Stimulated activated naive CD8-positive, alpha-beta T cell treated with anti-CD3 and anti-CD28 coated beads, Interleukin-15, Interleukin-2, amounts not matched to agents 100 ng/mL and 50 ng/mL, for 24 hours (primary cell): ENCODE measurements around the gene TRPT1.

Source experiments
- H3K27ac Mint-ChIP-seq: one replicate; pipeline ENCODE4 v1.8.0; 2021; ENCODE audit warnings: mild to moderate bottlenecking, mixed read lengths
- H3K27me3 Mint-ChIP-seq: one replicate; pipeline ENCODE4 v1.8.0; 2021; ENCODE audit warnings: mixed read lengths
- H3K36me3 Mint-ChIP-seq: one replicate; pipeline ENCODE4 v1.8.0; 2021; ENCODE audit warnings: low read depth, mixed read lengths
- H3K4me1 Mint-ChIP-seq: one replicate; pipeline ENCODE4 v1.8.0; 2021; ENCODE audit warnings: low read depth, mixed read lengths
- H3K4me3 Mint-ChIP-seq: one replicate; pipeline ENCODE4 v1.8.0; 2021; ENCODE audit warnings: mild to moderate bottlenecking, mixed read lengths
- H3K9me3 Mint-ChIP-seq: one replicate; pipeline ENCODE4 v1.8.0; 2021; ENCODE audit warnings: mixed read lengths

Gene TRPT1

GRCh38 chr11:64219354-64219684 is 6.7 kb downstream of the TRPT1 start:
- no peaks in the 10 kb centered on the region for H3K9me3 Mint-ChIP-seq
- H3K27ac Mint-ChIP-seq = no peak overlapping the region
- H3K4me3 Mint-ChIP-seq = no peak overlapping the region
- H3K4me1 Mint-ChIP-seq = peaks cover 17% of the 10 kb centered on the region
- peaks cover 32% of the 10 kb centered on the region for H3K36me3 Mint-ChIP-seq
- H3K27me3 Mint-ChIP-seq = no peaks in the 10 kb centered on the region

GRCh38 chr11:64218628-64219353 is 7.2 kb downstream of the TRPT1 start:
- Mint-ChIP-seq H3K27ac (peak overlapping the region; percentile 61), H3K4me1 (peaks cover 22% of the 10 kb centered on the region)

GRCh38 chr11:64216879-64217278 is 9.1 kb downstream of the TRPT1 start:
- Mint-ChIP-seq H3K9me3 (no peaks in the 10 kb centered on the region), H3K4me1 (peaks cover 36% of the 10 kb centered on the region), H3K27me3 (no peaks in the 10 kb centered on the region), H3K27ac (no peak overlapping the region), H3K4me3 (no peak overlapping the region), H3K36me3 (peaks cover 48% of the 10 kb centered on the region)

More at GRCh38 chr11:64218628-64219353, 7.2 kb downstream of the TRPT1 start:
- H3K36me3 Mint-ChIP-seq = peaks cover 34% of the 10 kb centered on the region
- no peaks in the 10 kb centered on the region for H3K9me3 Mint-ChIP-seq
- no peak overlapping the region for H3K4me3 Mint-ChIP-seq
- H3K27me3 Mint-ChIP-seq = no peaks in the 10 kb centered on the region

- Mint-ChIP-seq H3K36me3 (peaks cover 64% of the 10 kb centered on the region), H3K4me1 (peaks cover 57% of the 10 kb centered on the region), H3K27me3 (no peaks in the 10 kb centered on the region), H3K9me3 (no peaks in the 10 kb centered on the region), H3K27ac (no peak overlapping the region), H3K4me3 (no peak overlapping the region)
Observed at GRCh38 chr11:64211181-64211872, 14.7 kb downstream of the TRPT1 start.

- Mint-ChIP-seq H3K36me3 (peaks cover 72% of the 10 kb centered on the region), H3K4me3 (no peak overlapping the region), H3K27me3 (no peaks in the 10 kb centered on the region), H3K27ac (peak overlapping the region; percentile 14), H3K9me3 (no peaks in the 10 kb centered on the region), H3K4me1 (peaks cover 63% of the 10 kb centered on the region)
Observed at GRCh38 chr11:64210301-64211020, 15.5 kb downstream of the TRPT1 start.

GRCh38 chr11:64209563-64209843 is 16.5 kb downstream of the TRPT1 start:
- no peaks in the 10 kb centered on the region for H3K27me3 Mint-ChIP-seq
- H3K36me3 Mint-ChIP-seq = peaks cover 69% of the 10 kb centered on the region
- peak overlapping the region; percentile 94 for H3K4me3 Mint-ChIP-seq
- no peaks in the 10 kb centered on the region for H3K9me3 Mint-ChIP-seq
- no peak overlapping the region for H3K27ac Mint-ChIP-seq
- H3K4me1 Mint-ChIP-seq = peaks cover 60% of the 10 kb centered on the region

- peaks cover 60% of the 10 kb centered on the region for H3K4me1 Mint-ChIP-seq
- H3K36me3 Mint-ChIP-seq = peaks cover 69% of the 10 kb centered on the region
- peak overlapping the region; percentile 94 for H3K4me3 Mint-ChIP-seq
- H3K27me3 Mint-ChIP-seq = no peaks in the 10 kb centered on the region
- no peaks in the 10 kb centered on the region for H3K9me3 Mint-ChIP-seq
- peak overlapping the region; percentile 96 for H3K27ac Mint-ChIP-seq
Observed at GRCh38 chr11:64208796-64209562, 17.0 kb downstream of the TRPT1 start.

DNA sequence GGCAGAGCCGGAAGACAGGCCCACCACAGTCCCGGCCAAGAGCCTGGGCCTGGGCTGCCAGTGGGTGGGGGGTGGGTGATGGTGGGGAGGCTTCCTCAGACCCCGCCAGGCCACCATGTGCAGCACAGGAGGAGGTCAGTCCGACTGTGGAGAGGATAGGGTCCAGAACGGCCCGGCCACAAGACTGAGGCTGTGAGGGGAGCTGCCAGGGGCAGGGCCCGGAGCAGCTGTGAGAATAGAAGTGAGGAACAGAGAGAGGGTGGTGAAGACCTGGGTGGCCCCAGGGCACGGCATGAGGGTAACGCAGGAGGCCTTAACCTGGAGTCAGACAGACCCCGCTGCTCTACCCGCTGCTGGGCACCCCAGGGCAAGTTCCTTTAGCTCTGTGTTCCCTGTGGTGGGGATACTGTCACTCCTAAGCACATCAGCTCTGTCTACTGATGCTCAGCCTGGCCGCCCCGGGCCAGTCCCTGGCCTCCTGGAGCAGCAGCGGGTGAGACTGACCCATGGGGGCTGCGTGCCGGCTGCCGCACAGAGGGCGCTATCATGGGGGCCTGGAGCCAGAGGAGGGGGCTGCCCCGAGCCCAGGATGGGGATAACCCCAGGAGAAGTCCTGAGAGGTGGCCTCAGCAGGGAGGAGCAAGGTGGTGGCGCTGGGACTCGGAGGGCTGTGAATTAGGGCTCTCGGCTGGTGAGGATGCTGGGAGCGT is 17.7 kb downstream of the TRPT1 start:
- no peaks in the 10 kb centered on the region for H3K27me3 Mint-ChIP-seq
- H3K9me3 Mint-ChIP-seq = no peaks in the 10 kb centered on the region
- H3K4me1 Mint-ChIP-seq = peaks cover 61% of the 10 kb centered on the region
- peak overlapping the region; percentile 96 for H3K27ac Mint-ChIP-seq
- peaks cover 72% of the 10 kb centered on the region for H3K36me3 Mint-ChIP-seq
- H3K4me3 Mint-ChIP-seq = peak overlapping the region; percentile 94

DNA sequence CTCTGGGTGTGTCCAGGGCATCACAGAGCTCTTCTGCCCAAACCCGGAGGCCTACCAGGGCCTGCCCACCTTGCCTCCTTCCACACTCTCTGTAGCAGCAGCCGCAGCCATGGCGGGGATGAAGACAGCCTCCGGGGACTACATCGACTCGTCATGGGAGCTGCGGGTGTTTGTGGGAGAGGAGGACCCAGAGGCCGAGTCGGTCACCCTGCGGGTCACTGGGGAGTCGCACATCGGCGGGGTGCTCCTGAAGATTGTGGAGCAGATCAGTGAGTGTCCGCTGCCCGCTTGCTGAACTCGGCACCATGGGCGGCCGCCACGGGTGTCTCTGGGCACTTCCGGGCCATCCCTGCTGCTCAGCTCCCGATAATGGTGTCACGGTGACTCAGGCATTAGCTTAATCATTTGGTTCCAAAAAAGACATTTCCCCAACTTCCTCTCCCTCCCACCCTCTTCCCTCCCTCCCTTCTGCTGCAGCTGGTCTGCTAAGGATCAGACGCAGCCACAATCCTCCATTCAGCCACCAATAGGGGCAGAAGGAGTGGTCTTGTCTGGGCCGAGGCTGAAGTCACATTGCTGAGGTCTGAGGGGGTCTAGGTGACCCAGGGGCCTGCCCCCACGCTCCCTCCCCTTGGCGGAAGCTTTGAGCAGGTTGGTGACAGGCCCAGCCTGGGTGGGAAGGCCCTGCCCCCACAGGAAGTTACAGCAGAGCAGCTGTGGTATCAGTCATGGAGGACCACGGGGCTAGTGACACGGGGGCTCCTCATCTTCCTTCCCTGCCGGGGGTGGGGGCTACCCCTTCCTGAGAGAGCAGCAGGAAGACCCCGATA is 18.5 kb downstream of the TRPT1 start:
- H3K4me3 Mint-ChIP-seq = peak overlapping the region; percentile 94
- H3K4me1 Mint-ChIP-seq = peaks cover 57% of the 10 kb centered on the region
- H3K27me3 Mint-ChIP-seq = no peaks in the 10 kb centered on the region
- H3K36me3 Mint-ChIP-seq = peaks cover 72% of the 10 kb centered on the region
- peak overlapping the region; percentile 96 for H3K27ac Mint-ChIP-seq
- no peaks in the 10 kb centered on the region for H3K9me3 Mint-ChIP-seq

- Mint-ChIP-seq H3K36me3 (peaks cover 70% of the 10 kb centered on the region), H3K4me3 (peak within 1 kb of the TSS; percentile 94), H3K27me3 (no peaks in the 10 kb centered on the region), H3K9me3 (no peaks in the 10 kb centered on the region), H3K4me1 (peaks cover 53% of the 10 kb centered on the region), H3K27ac (peak within 1 kb of the TSS; percentile 96)
Observed at GRCh38 chr11:64206457-64207255, 19.3 kb downstream of the TRPT1 start, which contains the start of gene FERMT3. Gene FERMT3, plus strand, starts transcription at chr11:64206721. Its CDS starts 644 bp downstream, at chr11:64207365.

- peaks cover 50% of the 10 kb centered on the region for H3K4me1 Mint-ChIP-seq
Observed at GRCh38 chr11:64204464-64204989, 21.5 kb downstream of the TRPT1 start.

GRCh38 chr11:64204080-64204440 is 21.9 kb downstream of the TRPT1 start:
- H3K27me3 Mint-ChIP-seq = no peaks in the 10 kb centered on the region

More at GRCh38 chr11:64204464-64204989, 21.5 kb downstream of the TRPT1 start:
- H3K36me3 Mint-ChIP-seq = peaks cover 83% of the 10 kb centered on the region
- H3K27ac Mint-ChIP-seq = peak overlapping the region; percentile 82
- peak overlapping the region; percentile 70 for H3K4me3 Mint-ChIP-seq
- H3K9me3 Mint-ChIP-seq = no peaks in the 10 kb centered on the region
- H3K27me3 Mint-ChIP-seq = no peaks in the 10 kb centered on the region

More at GRCh38 chr11:64204080-64204440, 21.9 kb downstream of the TRPT1 start:
- Mint-ChIP-seq H3K9me3 (no peaks in the 10 kb centered on the region), H3K4me3 (no peak overlapping the region), H3K36me3 (peaks cover 82% of the 10 kb centered on the region), H3K4me1 (peaks cover 45% of the 10 kb centered on the region), H3K27ac (peak overlapping the region; percentile 82)
